GM23338 (cell line): ENCODE measurements around the gene ZBTB25. TPM values are rescaled to one million over a fixed set of nuclear protein-coding genes. Genes with fewer than 3 reads are reported as not detected.

ENCODE experiments used
- ETS1 ChIP-seq: IDR thresholded peaks from 2 replicates; pipeline ENCODE4 v1.6.1; 2016; ENCODE audit warnings: antibody characterized with exemption
- EZH2 ChIP-seq: fragments of 200-600 bp; sonication (generic); IDR thresholded peaks from one replicate; pipeline ENCODE4 v1.8.0; 2017; ENCODE audit warnings: antibody characterized with exemption, mild to moderate bottlenecking, low read depth; ENCODE audit not compliant: unreplicated experiment
- JUNB ChIP-seq: IDR thresholded peaks from one replicate; pipeline ENCODE4 v1.6.1; 2016; ENCODE audit warnings: antibody characterized with exemption; ENCODE audit not compliant: unreplicated experiment
- NANOG ChIP-seq: IDR thresholded peaks from 2 replicates; pipeline ENCODE4 v1.6.1; 2016; ENCODE audit warnings: antibody characterized with exemption, borderline replicate concordance
- POLR2AphosphoS5 ChIP-seq: IDR thresholded peaks from 2 replicates; pipeline ENCODE4 v1.6.1; 2016; ENCODE audit warnings: antibody characterized with exemption, low read depth
- ZNF462 ChIP-seq: fragments of 250-450 bp; sonication (Bioruptor Pico); IDR thresholded peaks from 2 replicates; pipeline ENCODE4 v1.5.0; 2020; ENCODE audit warnings: mild to moderate bottlenecking, moderate library complexity
- polyA plus RNA-seq: library from polyadenylated mRNA; unstranded; fragments of >200 nt; fragmentation: Nextera tagmentation; extraction: Ambion mirVana; gene quantifications from 2 replicates; pipeline ENCODE4 v1.2.1, GENCODE V29; 2016
- total RNA-seq: library from RNA; depleted of rRNA; stranded (reverse); fragments of >200 nt; shearing (Covaris generic); gene quantifications from 2 replicates; pipeline ENCODE4 v1.2.3, GENCODE V29; 2014

The ZBTB25 gene
- total and polyA plus RNA-seq, 2 experiments from 2014 or later = 5.8 to 8.0 TPM

GRCh38 chr14:64447876-64448670 lies 55.6 kb downstream of the ZBTB25 start (continued):
- TF ChIP-seq ETS1 (no peak), EZH2 (no peak), NANOG (no peak), JUNB (no peak), ZNF462 (CRISPR knock-in tag) (no peak), POLR2AphosphoS5 (no peak)
